Transverse colon (tissue), 4 donors: Measurements from ENCODE around the gene PPRC1.

Source experiments
- CTCF ChIP-seq, 5 experiments: fragments of 200-600 bp in 3 of 5; fragments of 450-650 bp in 2 of 5; sonication (generic) in 3 of 5; IDR thresholded peaks; 1 replicate in 2 of 5; 2 replicates in 3 of 5; pipeline ENCODE4 v1.5.1; 2016 to 2017; ENCODE audit warnings: antibody characterized with exemption in 5 of 5, inconsistent platforms in 3 of 5, mild to moderate bottlenecking in 2 of 5, moderate library complexity in 1 of 5
- POLR2A ChIP-seq: fragments of 450-650 bp; IDR thresholded peaks from one replicate; pipeline ENCODE4 v1.6.1; 2016; ENCODE audit warnings: antibody characterized with exemption, mild to moderate bottlenecking, moderate library complexity
- POLR2AphosphoS5 ChIP-seq, 3 donors: sonication (generic); formaldehyde crosslinking; IDR thresholded peaks; one replicate each; pipeline ENCODE4 v1.6.1; 2016; ENCODE audit warnings: antibody characterized with exemption in 3 of 3

- TF ChIP-seq CTCF (IDR thresholded peaks at IDR 0.05): no peak
- no peak for TF ChIP-seq POLR2A
- no peak for TF ChIP-seq POLR2AphosphoS5 (IDR thresholded peaks at IDR 0.05)
Measured at GRCh38 chr10:102132193-102132562, 662 bp upstream of the PPRC1 start.
